ENCODE results near the gene TBC1D22A.
A peak's percentile ranks its signal among the peaks of the same experiment; 100 is the strongest.

The TBC1D22A gene

GRCh38 chr22:47093720-47094119 is 331.3 kb downstream of the TBC1D22A start:
- no peak for DNase-seq

GRCh38 chr22:47094861-47095330 is 332.4 kb downstream of the TBC1D22A start:
- no peak for DNase-seq

DNA sequence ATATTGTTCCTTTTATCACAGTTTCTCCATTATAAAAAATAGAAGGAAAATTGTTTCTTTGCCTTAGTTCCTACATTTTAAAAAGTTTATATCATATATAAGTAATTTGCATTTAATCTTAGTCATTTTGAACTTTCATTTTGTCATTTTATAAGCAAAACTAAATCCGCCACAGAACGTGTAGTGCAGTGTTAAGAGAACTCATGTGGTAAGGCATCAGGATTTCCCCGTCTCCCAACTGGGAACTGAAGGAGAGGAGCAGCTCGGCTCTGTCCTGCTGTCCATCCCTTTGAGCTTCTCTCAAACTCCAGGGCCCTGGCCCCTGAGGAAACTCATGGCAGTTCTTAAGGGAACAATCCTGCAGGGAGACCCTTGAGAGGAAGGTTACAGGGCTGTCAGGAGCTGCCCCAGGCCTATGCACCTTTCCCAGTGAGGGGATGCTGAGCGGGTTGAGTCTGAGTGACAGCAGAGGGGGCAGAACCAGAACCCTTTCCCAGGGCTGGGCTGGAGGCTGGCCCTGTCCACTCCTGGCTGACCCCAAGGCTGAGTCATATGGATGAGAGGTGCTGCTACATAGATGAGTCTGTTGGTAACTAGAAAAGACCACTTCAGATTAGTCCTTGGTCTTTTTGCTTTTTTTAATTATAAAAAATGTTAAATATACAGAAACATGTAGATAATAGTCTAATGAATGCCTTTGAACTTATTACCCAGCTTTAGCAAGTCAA is 333.1 kb downstream of the TBC1D22A start:
- DNase-seq, result no peak

GRCh38 chr22:47098121-47098520 is 335.7 kb downstream of the TBC1D22A start:
- no peak for DNase-seq

GRCh38 chr22:47098554-47098953 is 336.1 kb downstream of the TBC1D22A start:
- DNase-seq, result no peak

GRCh38 chr22:47100019-47100418 is 337.6 kb downstream of the TBC1D22A start:
- DNase-seq, result no peak

- DNase-seq, result no peak
These were observed 338.3 kb downstream of the TBC1D22A start for GRCh38 chr22:47100646-47101200.

DNA sequence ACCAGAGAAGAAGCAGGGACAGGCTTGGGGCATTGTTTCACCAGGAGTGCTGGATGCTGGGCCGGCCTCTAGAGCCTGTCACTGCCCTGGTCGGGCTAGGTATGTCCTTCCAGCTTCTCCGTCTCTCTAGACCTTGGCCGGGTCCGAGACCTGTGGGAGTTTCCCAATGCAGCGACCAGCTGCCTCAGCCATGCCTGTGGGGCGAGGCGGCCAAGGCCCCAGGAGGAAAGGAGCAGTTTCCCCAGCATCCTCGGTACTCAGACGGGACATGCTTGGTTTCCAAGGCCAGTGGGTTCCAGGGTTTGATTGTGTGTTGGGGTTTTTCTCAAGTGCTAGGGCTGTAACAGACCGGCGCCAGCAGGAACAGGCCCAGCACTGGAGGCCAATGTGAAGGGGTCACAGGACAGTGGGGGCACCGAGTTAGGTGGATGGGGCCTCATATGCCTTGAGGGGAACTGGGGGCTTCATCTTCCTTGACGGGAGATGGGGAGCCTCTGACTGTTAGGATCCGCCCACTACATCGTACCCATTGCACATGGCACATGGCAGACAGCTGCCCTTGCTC is 339.0 kb downstream of the TBC1D22A start:
- DNase-seq, result no peak

GRCh38 chr22:47102081-47102480 is 339.6 kb downstream of the TBC1D22A start:
- no peak for DNase-seq

DNA sequence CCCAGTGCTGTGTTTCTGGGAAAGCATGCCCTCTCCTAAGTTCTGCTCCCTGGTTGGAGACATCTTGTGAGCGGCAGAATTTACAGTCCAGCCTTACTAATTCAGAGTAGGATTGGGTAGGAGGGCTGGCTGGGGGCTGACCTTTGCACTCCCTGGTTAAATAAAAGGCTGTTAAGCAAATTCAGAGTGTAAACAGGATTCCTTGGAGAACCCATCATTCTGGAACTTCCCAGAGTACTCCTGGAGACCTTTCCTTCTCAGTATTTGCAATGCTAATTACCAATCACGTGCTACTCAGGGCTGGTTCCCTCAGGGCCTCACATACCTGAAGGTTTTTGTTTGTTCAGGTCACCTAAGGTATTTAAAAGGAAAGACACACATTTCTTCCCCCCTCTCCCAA is 340.2 kb downstream of the TBC1D22A start:
- no peak for DNase-seq

DNA sequence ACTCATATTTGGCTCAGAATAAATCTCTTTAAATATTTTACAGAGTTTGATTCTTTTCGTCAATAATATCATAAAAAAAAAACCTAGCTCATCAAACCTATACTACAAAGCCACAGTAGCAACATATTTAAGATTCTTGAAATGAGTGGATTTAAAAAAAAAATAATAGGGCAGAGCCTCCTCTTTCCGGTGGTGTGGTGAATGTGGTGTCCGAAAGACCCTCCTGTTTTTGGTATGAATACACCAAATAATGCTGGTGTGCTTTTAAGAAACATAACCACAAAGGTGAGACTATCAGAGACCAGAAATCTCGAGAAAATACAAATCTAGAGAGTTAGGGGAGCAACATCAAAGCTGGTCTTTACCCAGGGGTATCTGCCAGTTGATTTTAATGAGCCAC is 342.6 kb downstream of the TBC1D22A start:
- no peak for DNase-seq

- no peak for DNase-seq
These were observed 344.4 kb downstream of the TBC1D22A start for GRCh38 chr22:47106806-47107205.

- peak; percentile 16 for DNase-seq
These were observed 345.0 kb downstream of the TBC1D22A start for GRCh38 chr22:47107431-47107830.

- DNase-seq, result no peak
These were observed 348.5 kb downstream of the TBC1D22A start for GRCh38 chr22:47110817-47111443.

- DNase-seq, result no peak
These were observed 349.5 kb downstream of the TBC1D22A start for GRCh38 chr22:47111626-47112581.

- no peak for DNase-seq
These were observed 350.1 kb downstream of the TBC1D22A start for GRCh38 chr22:47112582-47112965.

DNA sequence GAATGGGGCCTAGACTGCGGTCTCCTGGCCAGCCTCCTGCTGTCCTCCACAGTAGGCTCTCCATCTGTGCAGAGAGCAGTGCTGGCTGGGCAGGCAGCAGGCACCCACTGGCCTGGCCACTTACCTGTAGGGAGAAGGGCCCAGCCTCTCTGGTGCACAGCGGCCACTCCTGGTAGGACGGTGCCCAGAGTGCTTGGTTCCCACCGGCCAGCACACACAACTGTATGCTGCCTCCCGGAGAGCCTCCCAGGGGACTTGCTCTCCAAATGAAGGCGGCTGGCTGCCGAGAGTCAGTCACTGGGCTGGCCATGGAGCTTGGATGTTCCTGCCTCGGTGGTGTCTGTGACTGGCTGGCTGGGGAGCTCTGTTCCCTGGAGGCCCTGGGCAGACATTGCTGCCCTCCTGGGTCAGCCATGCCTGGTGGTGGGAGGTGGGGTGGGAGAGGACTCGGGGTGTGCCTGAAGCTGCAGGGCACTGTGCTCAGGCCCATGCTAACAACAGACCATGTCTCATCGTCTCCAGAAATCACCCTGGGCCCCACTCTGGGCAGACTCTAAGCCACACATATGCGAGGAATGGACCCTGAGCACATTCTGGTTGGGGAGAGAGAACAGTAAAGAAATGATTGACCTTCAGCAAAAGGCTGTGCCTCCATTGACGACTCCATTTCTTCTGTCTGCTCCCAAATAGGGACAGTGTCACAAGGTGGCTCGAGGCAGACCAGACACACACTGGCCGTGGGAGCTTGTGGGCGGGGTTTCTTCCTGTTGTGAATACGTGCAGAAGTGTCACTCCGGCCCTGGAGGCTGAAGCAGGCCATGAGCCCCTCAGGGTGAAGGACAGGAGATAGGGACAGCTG is 350.8 kb downstream of the TBC1D22A start:
- DNase-seq, result no peak

DNA sequence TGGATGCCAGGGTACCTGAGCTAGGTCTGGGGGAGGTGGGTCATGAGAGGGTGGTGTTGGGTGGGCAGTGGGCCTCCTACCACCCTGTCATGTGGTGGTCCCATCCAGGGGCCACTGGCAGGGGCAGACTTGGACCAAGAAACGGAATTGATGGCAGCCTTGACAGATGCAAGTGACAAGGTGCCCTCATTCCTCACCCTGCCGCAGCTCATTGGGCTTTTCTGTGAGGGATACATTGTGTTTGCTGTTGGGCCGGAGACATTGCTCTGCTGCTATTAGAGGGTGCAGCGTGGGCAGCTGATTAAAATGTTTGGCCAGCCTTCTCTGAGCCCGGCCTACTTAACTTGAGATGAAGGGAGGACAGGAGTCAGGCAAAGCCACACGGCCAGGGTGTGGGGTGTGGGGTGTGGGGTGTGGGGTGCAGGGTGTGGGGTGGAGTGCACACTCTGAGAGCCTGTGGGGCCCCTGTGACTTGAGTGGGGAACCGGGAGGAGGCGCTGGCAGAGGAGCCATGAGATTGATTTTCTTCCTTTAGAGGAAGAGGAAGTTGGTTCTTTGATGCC is 351.5 kb downstream of the TBC1D22A start:
- DNase-seq, result no peak

DNA sequence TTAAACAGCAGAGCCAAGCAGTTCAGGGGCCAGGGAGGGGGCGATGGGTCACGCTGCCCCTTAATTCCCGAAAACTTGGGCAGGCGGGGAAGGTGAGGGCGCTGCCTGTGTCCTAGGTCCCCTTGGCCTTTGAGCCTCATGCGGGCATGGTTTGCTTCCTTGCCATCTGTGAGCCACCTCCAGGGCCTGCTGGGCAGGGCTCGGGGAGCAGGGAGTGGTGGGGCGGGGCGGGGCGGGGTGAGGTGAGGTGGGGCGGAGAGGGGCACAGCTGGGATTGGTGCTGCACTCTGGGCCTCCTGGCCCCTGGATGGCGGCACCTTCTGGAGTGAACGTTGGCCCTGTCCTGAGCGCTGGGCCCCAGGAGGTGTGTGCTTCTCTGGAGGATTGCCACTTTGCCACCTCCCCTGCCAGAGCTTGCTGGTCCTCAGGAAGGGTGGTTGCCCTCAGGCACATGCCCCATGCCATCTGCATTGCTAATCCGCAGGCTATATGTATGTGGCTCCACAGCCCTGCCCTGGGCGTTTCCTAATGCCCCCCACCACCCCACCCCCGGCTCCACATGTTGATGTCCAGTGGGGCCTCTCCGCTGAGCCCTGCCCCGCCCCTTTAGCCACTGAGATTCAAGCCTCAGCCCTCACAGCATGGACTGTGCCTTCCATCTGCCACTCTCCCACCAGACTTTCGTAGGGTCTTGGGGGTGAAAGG is 352.5 kb downstream of the TBC1D22A start:
- no peak for DNase-seq

DNA sequence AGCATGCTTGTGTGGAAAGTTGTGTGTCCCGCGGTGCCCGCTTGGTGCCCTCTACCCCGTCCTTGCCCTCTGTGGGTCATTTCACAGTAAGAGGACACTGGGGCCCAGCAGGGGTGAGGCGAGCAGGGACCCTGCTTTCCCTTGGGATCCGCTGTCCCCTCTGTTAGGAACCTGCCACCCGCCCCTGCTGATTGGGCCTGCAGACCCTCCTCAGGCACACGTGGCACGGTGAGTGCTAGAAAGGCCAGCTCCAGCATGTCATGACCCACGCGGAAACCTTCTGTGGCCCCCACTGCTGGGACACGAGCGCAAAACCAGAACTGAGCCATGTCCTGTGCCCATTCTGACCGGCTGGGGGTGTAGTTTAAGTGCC is 353.1 kb downstream of the TBC1D22A start:
- DNase-seq, result no peak

- no peak for DNase-seq
These were observed 353.5 kb downstream of the TBC1D22A start for GRCh38 chr22:47115921-47116320.

Measured in hematopoietic multipotent progenitor cell treated with erythropoietin and hydrocortisone succinate and interleukin-3 and kit ligand, for 4 days (in vitro differentiated cells).